Activated T-cell treated with anti-CD3 and anti-CD28 coated beads, Interleukin-2, amount 50 U/mL, for 72 hours (primary cell): ENCODE results near the gene LRRC56. TPM values are rescaled to one million over a fixed set of nuclear protein-coding genes. Genes with fewer than 3 reads are reported as not detected.

ENCODE experiments used
- ATAC-seq, 2 donors: fragments of 150-1000 bp; cut with Tn5 transposase; replicated peaks in 1 of 2; 2 replicates each; pipeline ENCODE4 v1.10.0; 2021; ENCODE audit warnings: moderate library complexity in 2 of 2, mild to moderate bottlenecking in 1 of 2
- DNase-seq, 2 donors: peaks; one replicate each; pipeline ENCODE4 v3.0.0; 2021 to 2022; ENCODE audit warnings: mixed read lengths in 1 of 2
- H3K27ac Mint-ChIP-seq: one replicate; pipeline ENCODE4 v1.8.0; 2022; ENCODE audit warnings: mild to moderate bottlenecking, moderate library complexity, mixed read lengths
- H3K27me3 Mint-ChIP-seq: one replicate; pipeline ENCODE4 v1.8.0; 2022; ENCODE audit warnings: low read depth, mixed read lengths
- H3K36me3 Mint-ChIP-seq, 2 donors: one replicate each; pipeline ENCODE4 v1.8.0; 2022; ENCODE audit warnings: mixed read lengths in 2 of 2, mild to moderate bottlenecking in 1 of 2; ENCODE audit not compliant: insufficient read depth in 2 of 2
- H3K4me1 Mint-ChIP-seq: one replicate; pipeline ENCODE4 v1.8.0; 2022; ENCODE audit warnings: low read depth, mixed read lengths
- H3K4me3 Mint-ChIP-seq, 2 donors: one replicate each; pipeline ENCODE4 v1.8.0; 2022; ENCODE audit warnings: mild to moderate bottlenecking in 2 of 2, mixed read lengths in 2 of 2, moderate library complexity in 2 of 2
- H3K9me3 Mint-ChIP-seq, 2 donors: one replicate each; pipeline ENCODE4 v1.8.0; 2022; ENCODE audit warnings: mixed read lengths in 2 of 2
- total RNA-seq, 2 donors: library from RNA; stranded (reverse); gene quantifications; one replicate each; pipeline ENCODE4 v1.2.3, GENCODE V29; 2022

LRRC56 gene
- total RNA-seq, 2 donors from 2014 or later, result 1.2 to 3.1 TPM

- Mint-ChIP-seq H3K4me1 (peaks cover 54% of the 10 kb centered on the region), H3K27me3 (peaks cover 13% of the 10 kb centered on the region)
Measured at GRCh38 chr11:576811-577610, 39.7 kb downstream of the LRRC56 start.

GRCh38 chr11:577611-577894, 40.2 kb downstream of the LRRC56 start:
- no peak for ATAC-seq
- Mint-ChIP-seq H3K27ac (peak overlapping the region; percentile 86), H3K27me3 (peaks cover 13% of the 10 kb centered on the region), H3K4me3 (peak overlapping the region; percentile 90 to 92), H3K36me3 (peaks cover 3 to 10% of the 10 kb centered on the region in 2 donors), H3K9me3 (no peaks in the 10 kb centered on the region), H3K4me1 (peaks cover 54% of the 10 kb centered on the region)
- no peak for DNase-seq

More at GRCh38 chr11:576811-577610, 39.7 kb downstream of the LRRC56 start:
- Mint-ChIP-seq H3K4me3 (peak overlapping the region; percentile 90 to 92), H3K36me3 (peaks cover 3 to 10% of the 10 kb centered on the region in 2 donors), H3K9me3 (no peaks in the 10 kb centered on the region), H3K27ac (peak overlapping the region; percentile 86)
- ATAC-seq (no peak), DNase-seq (no peak)

- peaks cover 3 to 10% of the 10 kb centered on the region in 2 donors for H3K36me3 Mint-ChIP-seq
- no peaks in the 10 kb centered on the region for H3K9me3 Mint-ChIP-seq
- DNase-seq (no peak), ATAC-seq (no peak)
- H3K4me1 Mint-ChIP-seq, result peaks cover 54% of the 10 kb centered on the region
- peak overlapping the region; percentile 90 to 92 for H3K4me3 Mint-ChIP-seq
- peaks cover 13% of the 10 kb centered on the region for H3K27me3 Mint-ChIP-seq
- peak overlapping the region; percentile 46 for H3K27ac Mint-ChIP-seq
Measured at GRCh38 chr11:578276-579035, 41.1 kb downstream of the LRRC56 start.

GRCh38 chr11:579830-580601, 42.7 kb downstream of the LRRC56 start:
- H3K36me3 Mint-ChIP-seq, result peaks cover 3 to 16% of the 10 kb centered on the region in 2 donors
- peaks cover 42% of the 10 kb centered on the region for H3K4me1 Mint-ChIP-seq
- H3K9me3 Mint-ChIP-seq, result no peaks in the 10 kb centered on the region
- peak overlapping the region in 1 of 2 donors; percentile 25 for H3K4me3 Mint-ChIP-seq
- H3K27ac Mint-ChIP-seq, result no peak overlapping the region
- no peak for DNase-seq
- H3K27me3 Mint-ChIP-seq, result peaks cover 2% of the 10 kb centered on the region
- no peak for ATAC-seq

- Mint-ChIP-seq H3K27ac (peak overlapping the region; percentile 20), H3K27me3 (no peaks in the 10 kb centered on the region), H3K4me3 (no peak overlapping the region), H3K36me3 (peaks cover 3 to 16% of the 10 kb centered on the region in 2 donors), H3K9me3 (no peaks in the 10 kb centered on the region), H3K4me1 (peaks cover 45% of the 10 kb centered on the region)
- ATAC-seq (no peak), DNase-seq (no peak)
Measured at GRCh38 chr11:581342-581741, 44.0 kb downstream of the LRRC56 start.

- Mint-ChIP-seq H3K4me3 (no peak overlapping the region), H3K27me3 (no peaks in the 10 kb centered on the region), H3K27ac (no peak overlapping the region), H3K4me1 (peaks cover 49% of the 10 kb centered on the region), H3K36me3 (peaks cover 3 to 16% of the 10 kb centered on the region in 2 donors), H3K9me3 (no peaks in the 10 kb centered on the region)
- DNase-seq (no peak), ATAC-seq (no peak)
Measured at GRCh38 chr11:581752-582151, 44.4 kb downstream of the LRRC56 start.

- H3K9me3 Mint-ChIP-seq, result no peaks in the 10 kb centered on the region
- no peak overlapping the region for H3K4me3 Mint-ChIP-seq
- DNase-seq (no peak), ATAC-seq (no peak)
- peak overlapping the region; percentile 6 for H3K27ac Mint-ChIP-seq
- peaks cover 0 to 27% of the 10 kb centered on the region in 2 donors for H3K36me3 Mint-ChIP-seq
- H3K4me1 Mint-ChIP-seq, result peaks cover 53% of the 10 kb centered on the region
- H3K27me3 Mint-ChIP-seq, result no peaks in the 10 kb centered on the region
Measured at GRCh38 chr11:584287-584686, 47.0 kb downstream of the LRRC56 start.

GRCh38 chr11:586376-587316, 49.3 kb downstream of the LRRC56 start:
- Mint-ChIP-seq H3K4me1 (peaks cover 43% of the 10 kb centered on the region), H3K9me3 (no peaks in the 10 kb centered on the region), H3K36me3 (peaks cover 0 to 31% of the 10 kb centered on the region in 2 donors), H3K27me3 (no peaks in the 10 kb centered on the region), H3K27ac (peak overlapping the region; percentile 89), H3K4me3 (no peak overlapping the region)
- no peak for ATAC-seq
- no peak for DNase-seq

- H3K36me3 Mint-ChIP-seq, result peaks cover 4 to 31% of the 10 kb centered on the region in 2 donors
- peaks cover 40% of the 10 kb centered on the region for H3K4me1 Mint-ChIP-seq
- H3K4me3 Mint-ChIP-seq, result peak overlapping the region; percentile 74 to 78
- H3K9me3 Mint-ChIP-seq, result no peaks in the 10 kb centered on the region
- no peaks in the 10 kb centered on the region for H3K27me3 Mint-ChIP-seq
- DNase-seq (peak in 1 of 2 donors; percentile 33), ATAC-seq (peak; percentile 39 to 42)
- peak overlapping the region; percentile 89 for H3K27ac Mint-ChIP-seq
Measured at GRCh38 chr11:587546-587945, 50.2 kb downstream of the LRRC56 start.

- peak; percentile 74 to 87 for DNase-seq
- Mint-ChIP-seq H3K4me3 (peak overlapping the region; percentile 74 to 78), H3K9me3 (no peaks in the 10 kb centered on the region), H3K36me3 (peaks cover 4 to 31% of the 10 kb centered on the region in 2 donors), H3K4me1 (peaks cover 40% of the 10 kb centered on the region), H3K27me3 (no peaks in the 10 kb centered on the region), H3K27ac (peak overlapping the region; percentile 89)
- peak; percentile 99 for ATAC-seq
Measured at GRCh38 chr11:587978-588380, 50.7 kb downstream of the LRRC56 start.

- no peaks in the 10 kb centered on the region for H3K27me3 Mint-ChIP-seq
Measured at GRCh38 chr11:589798-590197, 52.5 kb downstream of the LRRC56 start.

GRCh38 chr11:590997-591396, 53.7 kb downstream of the LRRC56 start:
- peaks cover 5 to 38% of the 10 kb centered on the region in 2 donors for H3K36me3 Mint-ChIP-seq
- no peak overlapping the region for H3K4me3 Mint-ChIP-seq
- no peaks in the 10 kb centered on the region for H3K27me3 Mint-ChIP-seq
- H3K4me1 Mint-ChIP-seq, result peaks cover 38% of the 10 kb centered on the region
- no peak overlapping the region for H3K27ac Mint-ChIP-seq
- ATAC-seq (no peak), DNase-seq (no peak)
- H3K9me3 Mint-ChIP-seq, result no peaks in the 10 kb centered on the region

More at GRCh38 chr11:589798-590197, 52.5 kb downstream of the LRRC56 start:
- DNase-seq (no peak), ATAC-seq (no peak)
- Mint-ChIP-seq H3K4me1 (peaks cover 40% of the 10 kb centered on the region), H3K4me3 (no peak overlapping the region), H3K9me3 (no peaks in the 10 kb centered on the region), H3K36me3 (peaks cover 5 to 38% of the 10 kb centered on the region in 2 donors), H3K27ac (peak overlapping the region; percentile 79)
